Ishikawa (cell line): ENCODE measurements around the gene NEU3.

ENCODE experiments used
- CEBPB ChIP-seq: IDR thresholded peaks from 2 replicates; pipeline ENCODE4 v1.6.1; 2012
- CREB1 ChIP-seq: IDR thresholded peaks from 2 replicates; pipeline ENCODE4 v1.6.1; 2012; ENCODE audit warnings: low read depth
- EGR1 ChIP-seq: IDR thresholded peaks from 2 replicates; pipeline ENCODE4 v1.6.1; 2012
- EP300 ChIP-seq: IDR thresholded peaks from 2 replicates; pipeline ENCODE4 v1.6.1; 2012; ENCODE audit warnings: borderline replicate concordance
- FOXM1 ChIP-seq: IDR thresholded peaks from 2 replicates; pipeline ENCODE4 v1.6.1; 2012; ENCODE audit warnings: low read depth, borderline replicate concordance
- MAX ChIP-seq: IDR thresholded peaks from 2 replicates; pipeline ENCODE4 v1.6.1; 2012
- NFIC ChIP-seq: IDR thresholded peaks from 2 replicates; pipeline ENCODE4 v1.6.1; 2012
- RAD21 ChIP-seq: IDR thresholded peaks from 2 replicates; pipeline ENCODE4 v1.6.1; 2012; ENCODE audit warnings: low read depth
- REST ChIP-seq: IDR thresholded peaks from 2 replicates; pipeline ENCODE4 v1.6.1; 2012; ENCODE audit warnings: low read depth, mild to moderate bottlenecking
- TAF1 ChIP-seq: IDR thresholded peaks from 2 replicates; pipeline ENCODE4 v1.6.1; 2012; ENCODE audit warnings: low read depth, mild to moderate bottlenecking
- TCF12 ChIP-seq: IDR thresholded peaks from 2 replicates; pipeline ENCODE4 v1.6.1; 2012; ENCODE audit warnings: low read depth
- TEAD4 ChIP-seq: IDR thresholded peaks from 2 replicates; pipeline ENCODE4 v1.6.1; 2012
- USF1 ChIP-seq: IDR thresholded peaks from 2 replicates; pipeline ENCODE4 v1.6.1; 2012
- YY1 ChIP-seq: IDR thresholded peaks from 2 replicates; pipeline ENCODE4 v1.6.1; 2012; ENCODE audit warnings: low read depth
- ZBTB7A ChIP-seq: IDR thresholded peaks from 2 replicates; pipeline ENCODE4 v1.6.1; 2012; ENCODE audit warnings: low read depth

Gene NEU3

GRCh38 chr11:74980634-74981033, 8.1 kb upstream of the NEU3 start:
- TF ChIP-seq TAF1 = no peak
- TF ChIP-seq MAX = no peak
- TF ChIP-seq RAD21 = no peak
- TF ChIP-seq CREB1 = no peak
- no peak for TF ChIP-seq ZBTB7A
- no peak for TF ChIP-seq NFIC
- no peak for TF ChIP-seq TCF12
- TF ChIP-seq TEAD4 = no peak
- no peak for TF ChIP-seq EP300
- no peak for TF ChIP-seq USF1
- TF ChIP-seq CEBPB = no peak
- no peak for TF ChIP-seq YY1
- no peak for TF ChIP-seq EGR1
- no peak for TF ChIP-seq FOXM1

GRCh38 chr11:74981888-74982287, 6.8 kb upstream of the NEU3 start:
- no peak for TF ChIP-seq TCF12
- TF ChIP-seq CREB1 = no peak
- no peak for TF ChIP-seq NFIC
- no peak for TF ChIP-seq MAX
- no peak for TF ChIP-seq REST

GRCh38 chr11:74984070-74984469, 4.7 kb upstream of the NEU3 start:
- no peak for TF ChIP-seq RAD21
- TF ChIP-seq FOXM1 = no peak
- TF ChIP-seq CREB1 = no peak
- TF ChIP-seq EP300 = no peak
- no peak for TF ChIP-seq EGR1
- TF ChIP-seq MAX = no peak
- no peak for TF ChIP-seq TEAD4
- TF ChIP-seq NFIC = no peak

GRCh38 chr11:74984730-74985129, 4.0 kb upstream of the NEU3 start:
- TF ChIP-seq MAX (no peak), USF1 (no peak), TEAD4 (no peak), EGR1 (no peak), TCF12 (no peak), RAD21 (no peak), REST (no peak), FOXM1 (no peak), YY1 (no peak), TAF1 (no peak), CREB1 (no peak), ZBTB7A (no peak), EP300 (no peak)

- TF ChIP-seq REST (no peak), YY1 (no peak), EP300 (no peak), ZBTB7A (no peak), MAX (no peak), RAD21 (no peak), TAF1 (no peak), CEBPB (no peak), EGR1 (no peak), USF1 (no peak), NFIC (no peak), CREB1 (no peak; the same call in 1 of the 2 replicates)
Measured at GRCh38 chr11:74989260-74989638, 516 bp downstream of the NEU3 start.
